DND-41 (cell line): ENCODE data around the gene PTPRD.

Experiments used
- EZH2 ChIP-seq: IDR thresholded peaks from 3 replicates; pipeline ENCODE4 v1.6.1; 2012; ENCODE audit warnings: borderline replicate concordance, low read depth, mild to moderate bottlenecking, moderate library complexity, low read length, inconsistent platforms; ENCODE audit not compliant: severe bottlenecking
- TF ChIP-seq, protein P1 (sequence below): IDR thresholded peaks from 2 replicates; pipeline ENCODE4 v1.5.1; 2012; ENCODE audit warnings: borderline replicate concordance, low read length, moderate library complexity, mild to moderate bottlenecking; ENCODE audit not compliant: poor library complexity, severe bottlenecking; ENCODE audit errors: extremely low read depth

DNA sequence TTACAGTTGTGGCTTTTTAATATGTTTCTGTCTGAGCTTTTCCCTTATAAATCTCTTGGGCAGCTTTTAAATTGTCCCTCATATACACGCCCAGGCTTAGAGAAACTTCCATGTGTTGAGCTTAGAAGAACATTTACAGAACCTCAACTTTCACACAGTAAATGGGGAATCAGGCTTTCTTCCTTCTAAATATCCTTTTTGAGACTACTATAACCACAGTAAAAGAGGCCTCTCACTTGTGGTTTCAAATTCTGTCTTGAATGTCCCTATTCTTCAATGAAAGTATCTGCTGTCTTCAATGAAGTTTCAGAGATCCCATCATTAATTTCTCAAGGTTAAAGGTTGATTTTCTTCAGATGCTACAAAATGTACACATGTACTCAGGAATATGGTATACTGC lies 2224.7 kb downstream of the PTPRD start:
- TF ChIP-seq, protein P1, sequence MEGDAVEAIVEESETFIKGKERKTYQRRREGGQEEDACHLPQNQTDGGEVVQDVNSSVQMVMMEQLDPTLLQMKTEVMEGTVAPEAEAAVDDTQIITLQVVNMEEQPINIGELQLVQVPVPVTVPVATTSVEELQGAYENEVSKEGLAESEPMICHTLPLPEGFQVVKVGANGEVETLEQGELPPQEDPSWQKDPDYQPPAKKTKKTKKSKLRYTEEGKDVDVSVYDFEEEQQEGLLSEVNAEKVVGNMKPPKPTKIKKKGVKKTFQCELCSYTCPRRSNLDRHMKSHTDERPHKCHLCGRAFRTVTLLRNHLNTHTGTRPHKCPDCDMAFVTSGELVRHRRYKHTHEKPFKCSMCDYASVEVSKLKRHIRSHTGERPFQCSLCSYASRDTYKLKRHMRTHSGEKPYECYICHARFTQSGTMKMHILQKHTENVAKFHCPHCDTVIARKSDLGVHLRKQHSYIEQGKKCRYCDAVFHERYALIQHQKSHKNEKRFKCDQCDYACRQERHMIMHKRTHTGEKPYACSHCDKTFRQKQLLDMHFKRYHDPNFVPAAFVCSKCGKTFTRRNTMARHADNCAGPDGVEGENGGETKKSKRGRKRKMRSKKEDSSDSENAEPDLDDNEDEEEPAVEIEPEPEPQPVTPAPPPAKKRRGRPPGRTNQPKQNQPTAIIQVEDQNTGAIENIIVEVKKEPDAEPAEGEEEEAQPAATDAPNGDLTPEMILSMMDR, result no peak
- TF ChIP-seq EZH2, result no peak
